Esophagus squamous epithelium (tissue), 4 donors: ENCODE results near the gene BAIAP2.

Experiments
- CTCF ChIP-seq, 6 experiments: fragments of 450-650 bp in 4 of 6; fragments of 200-600 bp in 2 of 6; sonication (generic) in 2 of 6; IDR thresholded peaks; one replicate each; pipeline ENCODE4 v1.5.1; 2016 to 2019; ENCODE audit warnings: antibody characterized with exemption in 6 of 6, mild to moderate bottlenecking in 4 of 6, moderate library complexity in 4 of 6
- POLR2A ChIP-seq, 4 donors: fragments of 450-650 bp; IDR thresholded peaks; one replicate each; pipeline ENCODE4 v1.6.1; 2017; ENCODE audit warnings: antibody characterized with exemption in 4 of 4, mild to moderate bottlenecking in 4 of 4, moderate library complexity in 3 of 4

- TF ChIP-seq POLR2A (IDR thresholded peaks at IDR 0.05) (no peak), CTCF (IDR thresholded peaks at IDR 0.05) (no peak)
These were observed 124.0 kb downstream of the BAIAP2 start for GRCh38 chr17:81158688-81159590.
